B cell (primary cell): Measurements from ENCODE around the gene RTN4RL2. TPM values are rescaled to one million over a fixed set of nuclear protein-coding genes. Genes with fewer than 3 reads are reported as not detected.

Experiments used
- ATAC-seq: fragments of 200-7000 bp; cut with Tn5 transposase; one replicate; pipeline ENCODE4 v1.10.0; 2021; ENCODE audit warnings: low read depth, mild to moderate bottlenecking, moderate number of reproducible peaks, moderate library complexity
- CTCF ChIA-PET: fragments of 350-600 bp; sonication (Branson Sonifier 250); formaldehyde crosslinking; loops from one replicate; lab custom pipeline; 2021; ENCODE audit warnings: antibody characterized with exemption, inconsistent platforms; lab: Charles Lee
- POLR2A ChIA-PET: fragments of 350-600 bp; sonication (Branson Sonifier 250); formaldehyde crosslinking; loops from one replicate; lab custom pipeline; 2021; ENCODE audit warnings: antibody characterized with exemption; lab: Charles Lee
- DNase-seq: peaks from one replicate; pipeline ENCODE4 v3.0.0; 2013
- H2AFZ ChIP-seq: 2 replicates; pipeline ENCODE4 v1.6.1; 2012; ENCODE audit warnings: mild to moderate bottlenecking, low read depth, low read length; ENCODE audit not compliant: insufficient read depth, poor library complexity, severe bottlenecking
- H3K27ac ChIP-seq, 2 donors: 1 replicate in 1 of 2; 2 replicates in 1 of 2; pipeline ENCODE4 v1.5.1; 2012 to 2013; ENCODE audit warnings: low read length in 2 of 2, mild to moderate bottlenecking in 2 of 2, moderate library complexity in 1 of 2
- H3K27me3 ChIP-seq, 4 experiments: fragments of 200-600 bp in 1 of 4; sonication (generic) in 1 of 4; replicated peaks in 1 of 4; 1 replicate in 2 of 4; 2 replicates in 2 of 4; pipeline versions ENCODE4 v1.6.1 to v1.7.0; 2013 to 2016; ENCODE audit warnings: low read length in 3 of 4, mild to moderate bottlenecking in 2 of 4, mixed read lengths in 1 of 4, moderate library complexity in 1 of 4; ENCODE audit not compliant: insufficient read depth in 4 of 4, control insufficient read depth in 3 of 4; ENCODE audit errors: control extremely low read depth in 1 of 4
- H3K36me3 ChIP-seq, 2 experiments: replicated peaks in 1 of 2; 1 replicate in 1 of 2; 2 replicates in 1 of 2; pipeline versions ENCODE4 v1.6.1 to v1.7.1; 2013; ENCODE audit warnings: low read length in 1 of 2; ENCODE audit not compliant: insufficient read depth in 2 of 2, control insufficient read depth in 1 of 2; ENCODE audit errors: control extremely low read depth in 1 of 2, extremely low read depth in 1 of 2
- H3K4me1 ChIP-seq, 2 donors: fragments of 200-600 bp in 1 of 2; sonication (generic) in 1 of 2; 1 replicate in 1 of 2; 2 replicates in 1 of 2; pipeline versions ENCODE4 v1.5.1 to v1.6.1; 2013 to 2017; ENCODE audit warnings: low read length in 2 of 2; ENCODE audit not compliant: control insufficient read depth in 2 of 2, insufficient read depth in 2 of 2
- H3K4me2 ChIP-seq: replicated peaks from 2 replicates; pipeline ENCODE3; 2012; ENCODE audit warnings: mild to moderate bottlenecking, low read depth, low read length; ENCODE audit not compliant: poor library complexity, severe bottlenecking
- H3K4me3 ChIP-seq, 5 experiments: fragments of 200-600 bp in 1 of 5; sonication (generic) in 1 of 5; 1 replicate in 3 of 5; 2 replicates in 2 of 5; pipeline versions ENCODE4 v1.5.1 to v1.7.0; 2011 to 2016; ENCODE audit warnings: low read length in 4 of 5, mild to moderate bottlenecking in 4 of 5, low read depth in 2 of 5, control low read depth in 1 of 5, moderate library complexity in 1 of 5; ENCODE audit not compliant: insufficient read depth in 1 of 5; ENCODE audit errors: control extremely low read depth in 1 of 5, extremely low read depth in 1 of 5
- H3K79me2 ChIP-seq: fragments of 200-600 bp; sonication (generic); one replicate; pipeline ENCODE4 v1.6.0; 2016; ENCODE audit warnings: low read length; ENCODE audit not compliant: control insufficient read depth, insufficient read depth
- H3K9ac ChIP-seq: fragments of 200-600 bp; sonication (generic); 2 replicates; pipeline ENCODE4 v1.6.1; 2017; ENCODE audit warnings: mild to moderate bottlenecking, low read length, moderate library complexity
- H3K9me3 ChIP-seq, 3 donors: one replicate each; pipeline versions ENCODE4 v1.6.1 to v1.7.1; 2013; ENCODE audit warnings: low read length in 2 of 3; ENCODE audit not compliant: control insufficient read depth in 2 of 3, insufficient read depth in 1 of 3; ENCODE audit errors: control extremely low read depth in 1 of 3
- H4K20me1 ChIP-seq: 2 replicates; pipeline ENCODE4 v1.6.0; 2012; ENCODE audit warnings: mild to moderate bottlenecking, low read length; ENCODE audit not compliant: insufficient read depth, control insufficient read depth, poor library complexity, severe bottlenecking
- H3K27ac Mint-ChIP-seq: one replicate; pipeline ENCODE4 v1.8.0; 2021; ENCODE audit warnings: mixed read lengths
- H3K27me3 Mint-ChIP-seq: one replicate; pipeline ENCODE4 v1.8.0; 2021; ENCODE audit warnings: mixed read lengths
- H3K4me1 Mint-ChIP-seq: one replicate; pipeline ENCODE4 v1.8.0; 2021; ENCODE audit warnings: mixed read lengths
- H3K4me3 Mint-ChIP-seq: one replicate; pipeline ENCODE4 v1.8.0; 2021; ENCODE audit warnings: mixed read lengths
- H3K9me3 Mint-ChIP-seq: one replicate; pipeline ENCODE4 v1.8.0; 2022; ENCODE audit warnings: mixed read lengths; ENCODE audit not compliant: insufficient read depth
- CTCF ChIP-seq: fragments of 200-600 bp; IDR thresholded peaks from one replicate; pipeline ENCODE4 v1.8.0; 2022; ENCODE audit warnings: antibody characterized with exemption, mild to moderate bottlenecking
- EZH2 ChIP-seq: IDR thresholded peaks from 2 replicates; pipeline ENCODE4 v1.6.1; 2012; ENCODE audit warnings: borderline replicate concordance, low read depth, mild to moderate bottlenecking, moderate library complexity, low read length; ENCODE audit not compliant: insufficient read depth, poor library complexity, severe bottlenecking
- whole genome bisulfite sequencing: methylation state at CpG from one replicate; pipeline ENCODE4 v1.1.5; 2013; ENCODE audit warnings: missing lambda C conversion rate; ENCODE audit not compliant: insufficient coverage; 5-methylcytosine and 5-hydroxymethylcytosine counted together
- intact Hi-C: fragments of 100-400 bp; cut with micrococcal nuclease; formaldehyde crosslinking; loops from one replicate; pipeline ENCODE4 v1.10.0; 2022
- polyA plus RNA-seq: library from polyadenylated mRNA; depleted of rRNA; stranded (reverse); fragments of >200 nt; gene quantifications from 2 replicates; pipeline ENCODE4 v1.2.3, GENCODE V29; 2012
- total RNA-seq, 2 donors: library from RNA; stranded (reverse); fragments of 120-200 nt in 1 of 2; gene quantifications; 1 replicate in 1 of 2; 2 replicates in 1 of 2; pipeline versions ENCODE4 v1.2.3 to v1.2.4, GENCODE V29; 2013 to 2022

The RTN4RL2 gene
- total and polyA plus RNA-seq, 2 donors (not counting 1 experiment from before 2014, with no cell fraction given): 0.12 to 0.13 TPM

DNA sequence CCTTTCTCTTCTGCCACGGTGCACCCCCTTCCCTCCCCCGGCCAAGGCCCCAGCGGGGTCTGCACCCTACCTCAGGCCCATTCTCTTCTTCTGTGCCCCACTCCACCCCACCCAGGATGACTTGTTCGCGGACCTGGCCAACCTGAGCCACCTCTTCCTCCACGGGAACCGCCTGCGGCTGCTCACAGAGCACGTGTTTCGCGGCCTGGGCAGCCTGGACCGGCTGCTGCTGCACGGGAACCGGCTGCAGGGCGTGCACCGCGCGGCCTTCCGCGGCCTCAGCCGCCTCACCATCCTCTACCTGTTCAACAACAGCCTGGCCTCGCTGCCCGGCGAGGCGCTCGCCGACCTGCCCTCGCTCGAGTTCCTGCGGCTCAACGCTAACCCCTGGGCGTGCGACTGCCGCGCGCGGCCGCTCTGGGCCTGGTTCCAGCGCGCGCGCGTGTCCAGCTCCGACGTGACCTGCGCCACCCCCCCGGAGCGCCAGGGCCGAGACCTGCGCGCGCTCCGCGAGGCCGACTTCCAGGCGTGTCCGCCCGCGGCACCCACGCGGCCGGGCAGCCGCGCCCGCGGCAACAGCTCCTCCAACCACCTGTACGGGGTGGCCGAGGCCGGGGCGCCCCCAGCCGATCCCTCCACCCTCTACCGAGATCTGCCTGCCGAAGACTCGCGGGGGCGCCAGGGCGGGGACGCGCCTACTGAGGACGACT is 15.9 kb downstream of the RTN4RL2 start:
- H3K79me2 ChIP-seq: no peaks in the 10 kb centered on the region
- H3K27ac ChIP-seq: no peak overlapping the region
- H3K4me3 ChIP-seq: peak overlapping the region in 4 of 5 experiments; percentile 35 to 59 (median 51)
- peak overlapping the region; percentile 83 for H2AFZ ChIP-seq
- CTCF ChIA-PET: interaction anchor here (0.6 to 12.5 kb wide), 7 partner anchors 12 to 54 kb away, joined by 3 to 148 read pairs (median 3); partner anchors contain the start of gene RTN4RL2
- Mint-ChIP-seq H3K4me1 (peaks cover 39% of the 10 kb centered on the region), H3K4me3 (peak overlapping the region; percentile 90), H3K9me3 (no peaks in the 10 kb centered on the region), H3K27ac (no peak overlapping the region), H3K27me3 (peaks cover 5% of the 10 kb centered on the region)
- H3K27me3 ChIP-seq: peaks cover 0 to 31% (median 3%) of the 10 kb centered on the region in 4 experiments
- no peak for TF ChIP-seq EZH2
- H3K4me1 ChIP-seq: peaks cover 30 to 31% of the 10 kb centered on the region in 2 donors
- peak; percentile 51 for ATAC-seq
- no peaks in the 10 kb centered on the region for H3K36me3 ChIP-seq
- POLR2A ChIA-PET: interaction anchor here (0.5 to 0.8 kb wide), 2 partner anchors 39 to 1099 kb away, joined by 3 to 4 read pairs; partner anchors contain the start of genes LPXN and SLC43A1
- H4K20me1 ChIP-seq: no peaks in the 10 kb centered on the region
- H3K9ac ChIP-seq: peak overlapping the region; percentile 62
- H3K9me3 ChIP-seq: no peaks in the 10 kb centered on the region
- WGBS: 4% methylated on average over 75 of the region's 80 CpGs
- peak overlapping the region; percentile 94 for H3K4me2 ChIP-seq
- intact Hi-C loops: no loop called here
- DNase-seq: peak; percentile 58

DNA sequence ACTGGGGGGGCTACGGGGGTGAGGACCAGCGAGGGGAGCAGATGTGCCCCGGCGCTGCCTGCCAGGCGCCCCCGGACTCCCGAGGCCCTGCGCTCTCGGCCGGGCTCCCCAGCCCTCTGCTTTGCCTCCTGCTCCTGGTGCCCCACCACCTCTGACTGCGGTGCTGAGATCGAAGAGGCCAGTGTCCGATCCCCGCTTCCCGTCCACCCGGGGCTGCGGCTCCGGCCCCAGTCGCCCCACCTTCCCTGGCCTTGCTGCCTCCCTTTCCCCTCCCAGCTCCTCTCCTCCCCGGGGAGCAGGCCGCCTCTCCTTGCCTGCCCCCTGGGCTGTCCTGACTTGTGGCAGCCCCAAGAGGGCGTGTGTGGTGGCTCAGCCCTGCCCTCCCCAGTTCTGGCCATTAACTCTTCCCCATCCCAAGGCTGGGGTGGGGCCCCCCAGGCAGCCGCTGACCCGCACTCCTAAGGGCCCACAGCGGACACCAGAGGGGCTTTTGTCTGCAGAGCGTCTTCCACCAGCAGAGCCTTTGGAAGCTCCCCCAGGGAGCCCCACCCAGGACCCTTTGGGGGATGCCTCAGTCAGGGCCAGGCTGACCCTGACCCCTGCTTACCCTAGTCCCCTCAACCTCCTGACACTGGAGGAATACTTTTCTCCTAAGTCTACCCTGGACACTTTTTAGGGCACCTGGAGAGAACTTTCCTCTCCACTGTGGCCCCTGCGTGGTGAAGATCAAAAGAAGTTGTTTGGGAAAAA is 16.6 kb downstream of the RTN4RL2 start:
- Histone ChIP-seq H3K4me3 (peak overlapping the region in 4 of 5 experiments; percentile 35 to 59 (median 51)), H3K9me3 (no peaks in the 10 kb centered on the region), H3K79me2 (no peaks in the 10 kb centered on the region), H3K27ac (no peak overlapping the region), H4K20me1 (no peaks in the 10 kb centered on the region), H3K9ac (peak overlapping the region; percentile 62), H3K4me2 (peak overlapping the region; percentile 94), H2AFZ (peak overlapping the region; percentile 83), H3K36me3 (no peaks in the 10 kb centered on the region), H3K4me1 (peaks cover 30 to 35% of the 10 kb centered on the region in 2 donors), H3K27me3 (peaks cover 0 to 31% (median 4%) of the 10 kb centered on the region in 4 experiments)
- H3K4me1 Mint-ChIP-seq: peaks cover 45% of the 10 kb centered on the region
- no peaks in the 10 kb centered on the region for H3K9me3 Mint-ChIP-seq
- peak; percentile 66 for DNase-seq
- TF ChIP-seq EZH2 (no peak), CTCF (peak; percentile 54)
- H3K27me3 Mint-ChIP-seq: peaks cover 5% of the 10 kb centered on the region
- ChIA-PET POLR2A (interaction anchor here (0.8 kb wide), 1 partner anchor 39 kb away, joined by 3 read pairs; the partner anchor contains the start of gene SLC43A1), CTCF (interaction anchor here (0.9 to 12.5 kb wide), 7 partner anchors 13 to 53 kb away, joined by 3 to 148 read pairs (median 3); partner anchors contain the start of gene RTN4RL2)
- H3K4me3 Mint-ChIP-seq: peak overlapping the region; percentile 90
- intact Hi-C loops: no loop called here
- 7% methylated on average over 26 of the region's 27 CpGs for WGBS
- H3K27ac Mint-ChIP-seq: peak overlapping the region; percentile 74
- ATAC-seq: peak; percentile 58
